Hindlimb muscle (tissue), 1 donor: ENCODE results near the gene NR1H4. TPM values are rescaled to one million over a fixed set of nuclear protein-coding genes. Genes with fewer than 3 reads are reported as not detected.
"Not testable (repeated sequence)": the region's sequence is repeated elsewhere in the genome, so short reads cannot be mapped to it uniquely, and the experiment has no call there.

Experiments
- DNase-seq: peaks from one replicate; pipeline ENCODE4 v3.0.0-alpha.2; 2013
- polyA plus RNA-seq: library from polyadenylated mRNA; unstranded; fragments of 120-200 nt; gene quantifications from one replicate; pipeline ENCODE4 v1.2.1, GENCODE V29; 2013; ENCODE audit not compliant: insufficient read length

Gene NR1H4
- polyA plus RNA-seq, 1 donor, result not detected

- DNase-seq, result no peak
Observed at GRCh38 chr12:100473050-100473715, 483 bp upstream of the NR1H4 start.

GRCh38 chr12:100474617-100475016, 951 bp downstream of the NR1H4 start:
- DNase-seq, result no peak

- no peak for DNase-seq
Observed at GRCh38 chr12:100476013-100476751, 2.5 kb downstream of the NR1H4 start.

- DNase-seq, result no peak
Observed at GRCh38 chr12:100481021-100481420, 7.4 kb downstream of the NR1H4 start.

- no peak for DNase-seq
Observed at GRCh38 chr12:100484183-100484886, 10.7 kb downstream of the NR1H4 start.

- no peak for DNase-seq
Observed at GRCh38 chr12:100484891-100485471, 11.3 kb downstream of the NR1H4 start.

- DNase-seq, result no peak
Observed at GRCh38 chr12:100485983-100486382, 12.3 kb downstream of the NR1H4 start.

GRCh38 chr12:100489251-100489820, 15.7 kb downstream of the NR1H4 start:
- DNase-seq, result peak; percentile 8

GRCh38 chr12:100490056-100490455, 16.4 kb downstream of the NR1H4 start:
- peak; percentile 38 for DNase-seq

- no peak for DNase-seq
Observed at GRCh38 chr12:100491104-100491503, 17.4 kb downstream of the NR1H4 start.

GRCh38 chr12:100493396-100494012, 19.8 kb downstream of the NR1H4 start:
- DNase-seq, result no peak

GRCh38 chr12:100494026-100494425, 20.4 kb downstream of the NR1H4 start:
- DNase-seq, result no peak

- no peak for DNase-seq
Observed at GRCh38 chr12:100494538-100494937, 20.9 kb downstream of the NR1H4 start.

GRCh38 chr12:100497105-100497795, 23.6 kb downstream of the NR1H4 start:
- DNase-seq, result no peak

- no peak for DNase-seq
Observed at GRCh38 chr12:100498141-100498540, 24.5 kb downstream of the NR1H4 start.

GRCh38 chr12:100499416-100499815, 25.8 kb downstream of the NR1H4 start:
- peak; percentile 3 for DNase-seq

- DNase-seq, result not testable (repeated sequence)
Observed at GRCh38 chr12:100502718-100503117, 29.1 kb downstream of the NR1H4 start.

GRCh38 chr12:100503228-100503628, 29.6 kb downstream of the NR1H4 start:
- no peak for DNase-seq

GRCh38 chr12:100504804-100505203, 31.1 kb downstream of the NR1H4 start:
- no peak for DNase-seq

- peak; percentile 13 for DNase-seq
Observed at GRCh38 chr12:100508751-100509150, 35.1 kb downstream of the NR1H4 start.

- DNase-seq, result no peak
Observed at GRCh38 chr12:100512692-100513091, 39.0 kb downstream of the NR1H4 start.

GRCh38 chr12:100515968-100516367, 42.3 kb downstream of the NR1H4 start:
- DNase-seq, result no peak
